ENCODE measurements around the gene SRM.
"Not testable (repeated sequence)": the region's sequence is repeated elsewhere in the genome, so short reads cannot be mapped to it uniquely, and the experiment has no call there.

Gene SRM

GRCh38 chr1:11059968-11060830 lies at the start of gene SRM:
Gene SRM, minus strand, starts transcription at chr1:11060018. Its CDS starts 75 bp downstream, at chr1:11059943.
- peak; percentile 11 for TF ChIP-seq CTCF (IDR thresholded peaks at IDR 0.05; ENCODE audit: extremely low read depth, insufficient read depth, missing control alignments)
- in situ Hi-C loops (cut with MboI; ENCODE audit: low pct_unique_long_range_greater_than_20kb, low sequenced_read_pairs, unreplicated experiment): no loop called here
- DNase-seq (ENCODE audit: low spot score): peak; percentile 100

GRCh38 chr1:11109047-11109760 lies 49.4 kb upstream of the SRM start:
- TF ChIP-seq CTCF (IDR thresholded peaks at IDR 0.05; ENCODE audit: extremely low read depth, insufficient read depth, missing control alignments): no peak
- in situ Hi-C loops (cut with MboI; ENCODE audit: low pct_unique_long_range_greater_than_20kb, low sequenced_read_pairs, unreplicated experiment): no loop called here
- no peak for DNase-seq (ENCODE audit: low spot score)

GRCh38 chr1:11107599-11107998 lies 47.8 kb upstream of the SRM start:
- in situ Hi-C loops (cut with MboI; ENCODE audit: low pct_unique_long_range_greater_than_20kb, low sequenced_read_pairs, unreplicated experiment): no loop called here
- DNase-seq (ENCODE audit: low spot score): no peak
- no peak for TF ChIP-seq CTCF (IDR thresholded peaks at IDR 0.05; ENCODE audit: extremely low read depth, insufficient read depth, missing control alignments)

GRCh38 chr1:11105586-11105985 lies 45.8 kb upstream of the SRM start:
- TF ChIP-seq CTCF (IDR thresholded peaks at IDR 0.05; ENCODE audit: extremely low read depth, insufficient read depth, missing control alignments): no peak
- in situ Hi-C loops (cut with MboI; ENCODE audit: low pct_unique_long_range_greater_than_20kb, low sequenced_read_pairs, unreplicated experiment): no loop called here
- DNase-seq (ENCODE audit: low spot score): no peak

GRCh38 chr1:11101347-11101746 lies 41.5 kb upstream of the SRM start:
- no peak for TF ChIP-seq CTCF (IDR thresholded peaks at IDR 0.05; ENCODE audit: extremely low read depth, insufficient read depth, missing control alignments)
- no peak for DNase-seq (ENCODE audit: low spot score)
- in situ Hi-C loops (cut with MboI; ENCODE audit: low pct_unique_long_range_greater_than_20kb, low sequenced_read_pairs, unreplicated experiment): no loop called here

- DNase-seq (ENCODE audit: low spot score); in situ Hi-C loops (cut with MboI; ENCODE audit: low pct_unique_long_range_greater_than_20kb, low sequenced_read_pairs, unreplicated experiment): not testable (repeated sequence)
These were observed 41.0 kb upstream of the SRM start for GRCh38 chr1:11100806-11101205.

- TF ChIP-seq CTCF (IDR thresholded peaks at IDR 0.05; ENCODE audit: extremely low read depth, insufficient read depth, missing control alignments): no peak
- in situ Hi-C loops (cut with MboI; ENCODE audit: low pct_unique_long_range_greater_than_20kb, low sequenced_read_pairs, unreplicated experiment): no loop called here
- DNase-seq (ENCODE audit: low spot score): no peak
These were observed 40.3 kb upstream of the SRM start for GRCh38 chr1:11100149-11100493.

Measured in GM13977 (cell line).